ENCODE measurements around the gene INPP4B. TPM values are rescaled to one million over a fixed set of nuclear protein-coding genes. Genes with fewer than 3 reads are reported as not detected.

The INPP4B gene
- total RNA-seq, 1 donor from 2014 or later: 12.0 TPM

DNA sequence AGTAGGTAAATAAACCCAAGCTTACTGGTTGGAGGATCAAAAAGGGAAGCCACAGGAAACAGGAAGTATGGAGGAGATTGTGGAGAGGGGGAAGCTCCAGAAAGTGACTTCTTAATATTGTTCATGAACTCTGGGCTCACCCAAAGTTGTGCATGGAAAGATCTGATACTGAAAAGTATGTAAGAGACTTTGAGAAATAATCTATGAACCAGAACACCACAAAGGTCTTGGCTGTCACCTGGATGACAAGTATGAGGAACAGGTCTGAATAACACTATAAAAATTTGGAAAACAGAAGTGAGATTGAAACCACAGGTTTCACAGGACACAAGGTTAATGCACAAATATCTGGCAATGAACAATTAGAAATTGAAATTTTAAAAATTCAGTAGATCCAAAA is 567.4 kb downstream of the INPP4B start:
- DNase-seq (ENCODE audit: low read depth): no peak
- no peak for TF ChIP-seq CTCF (conservative IDR thresholded peaks at IDR 0.05; ENCODE audit: low read depth, low read length)
- H3K4me3 ChIP-seq (ENCODE audit: low read depth, low read length): no peak overlapping the region

DNA sequence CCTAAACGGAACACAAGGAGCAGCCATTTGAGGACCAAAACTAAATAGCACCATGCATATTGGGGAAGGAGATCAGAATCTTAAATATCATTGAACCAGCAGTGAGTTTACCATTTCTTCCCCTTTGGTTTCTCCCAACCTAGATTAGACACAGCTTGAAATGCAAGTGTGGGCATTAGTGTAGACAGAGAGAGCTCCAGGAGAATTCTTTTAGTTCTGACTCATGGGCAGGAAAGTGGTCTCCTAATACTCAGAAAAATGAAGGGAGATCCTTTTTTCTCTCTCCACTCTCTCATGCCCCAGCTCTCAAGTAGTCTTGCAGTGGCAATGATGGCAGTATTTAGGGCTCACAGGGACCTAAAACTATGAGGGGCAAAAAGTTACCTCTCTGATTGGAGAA is 567.9 kb downstream of the INPP4B start:
- no peak for TF ChIP-seq CTCF (conservative IDR thresholded peaks at IDR 0.05; ENCODE audit: low read depth, low read length)
- DNase-seq (ENCODE audit: low read depth): no peak
- H3K4me3 ChIP-seq (ENCODE audit: low read depth, low read length): no peak overlapping the region

GRCh38 chr4:142274137-142274536 is 572.0 kb downstream of the INPP4B start:
- no peak overlapping the region for H3K4me3 ChIP-seq (ENCODE audit: low read depth, low read length)
- DNase-seq (ENCODE audit: low read depth): no peak
- no peak for TF ChIP-seq CTCF (conservative IDR thresholded peaks at IDR 0.05; ENCODE audit: low read depth, low read length)

GRCh38 chr4:142272452-142272851 is 573.6 kb downstream of the INPP4B start:
- no peak overlapping the region for H3K4me3 ChIP-seq (ENCODE audit: low read depth, low read length)
- no peak for DNase-seq (ENCODE audit: low read depth)
- no peak for TF ChIP-seq CTCF (conservative IDR thresholded peaks at IDR 0.05; ENCODE audit: low read depth, low read length)

- TF ChIP-seq CTCF (conservative IDR thresholded peaks at IDR 0.05; ENCODE audit: low read depth, low read length): no peak
- DNase-seq (ENCODE audit: low read depth): no peak
- H3K4me3 ChIP-seq (ENCODE audit: low read depth, low read length): no peak overlapping the region
Measured at GRCh38 chr4:142271832-142272231, 574.3 kb downstream of the INPP4B start.

DNA sequence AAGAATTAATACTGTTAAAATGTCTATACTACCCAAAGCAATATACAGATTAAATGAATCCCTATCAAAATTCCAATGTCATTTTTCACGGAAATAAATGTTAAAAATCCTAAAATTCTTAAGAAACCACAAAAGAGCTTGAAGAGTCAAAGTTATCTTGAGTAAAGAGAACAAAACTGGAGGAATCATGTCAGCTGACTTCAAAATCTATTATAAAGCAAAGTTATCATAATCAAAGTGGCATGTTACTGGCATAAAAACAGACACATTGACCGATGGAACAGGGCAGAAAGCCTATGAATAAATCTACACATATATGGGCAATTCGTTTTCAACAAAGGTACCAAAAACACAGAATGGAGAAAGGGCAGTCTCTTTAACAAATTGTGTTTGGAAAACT is 579.0 kb downstream of the INPP4B start:
- DNase-seq (ENCODE audit: low read depth): no peak

More for the DNA sequence above, 579.0 kb downstream of the INPP4B start:
- no peak overlapping the region for H3K4me3 ChIP-seq (ENCODE audit: low read depth, low read length)
- TF ChIP-seq CTCF (conservative IDR thresholded peaks at IDR 0.05; ENCODE audit: low read depth, low read length): no peak

Measured in epithelial cell of proximal tubule (primary cell).